ENCODE results near the gene PLAC1.
A peak's percentile ranks its signal among the peaks of the same experiment; 100 is the strongest.

Gene PLAC1

DNA sequence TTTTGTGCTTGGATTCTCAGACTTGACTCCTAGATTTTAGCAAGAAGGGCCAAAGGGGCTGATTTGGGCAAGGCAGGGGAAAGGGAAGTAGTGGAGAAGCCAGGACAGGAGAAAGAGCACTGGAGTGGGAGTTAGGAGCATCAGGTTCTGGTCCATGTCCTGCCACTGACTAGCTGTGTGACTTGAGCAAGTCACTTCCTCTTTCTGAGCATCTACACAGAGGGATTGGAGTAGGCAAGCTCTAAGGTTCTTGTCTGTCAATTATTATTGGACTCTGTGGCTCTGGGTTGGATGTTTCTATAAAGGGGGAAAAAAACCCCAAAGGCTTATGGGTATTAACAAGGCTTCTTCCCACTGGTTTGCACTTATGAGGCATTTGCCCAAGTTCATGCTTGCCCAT, 24.4 kb downstream of the PLAC1 start:
- no peak overlapping the region for H3K9ac ChIP-seq (ENCODE audit: low read length)
- peaks cover 20% of the 10 kb centered on the region for H3K4me1 ChIP-seq (ENCODE audit: low read length)
- no peaks in the 10 kb centered on the region for H3K79me2 ChIP-seq (ENCODE audit: low read length)
- H3K27ac ChIP-seq (ENCODE audit: low read length), result no peak overlapping the region
- no peak overlapping the region for H2AFZ ChIP-seq (ENCODE audit: low read depth, low read length)
- no peaks in the 10 kb centered on the region for H3K9me3 ChIP-seq (ENCODE audit: insufficient read depth, low read length)
- no peaks in the 10 kb centered on the region for H3K36me3 ChIP-seq (replicated peaks; ENCODE audit: low read depth, low read length)
- TF ChIP-seq EZH2phosphoT487 (IDR thresholded peaks at IDR 0.05; ENCODE audit: low read depth) (no peak), CTCF (IDR thresholded peaks at IDR 0.05; ENCODE audit: low read depth, low read length) (no peak)
- no peak overlapping the region for H3K4me3 ChIP-seq (ENCODE audit: low read length)
- H4K20me1 ChIP-seq (ENCODE audit: insufficient read depth, low read length), result no peaks in the 10 kb centered on the region
- H3K27me3 ChIP-seq (ENCODE audit: low read depth, low read length), result no peaks in the 10 kb centered on the region
- peak overlapping the region; percentile 34; the same call in 1 of the 2 replicates for H3K4me2 ChIP-seq (ENCODE audit: low read length)

- Histone ChIP-seq H3K4me2 (ENCODE audit: low read length) (no peak overlapping the region), H3K79me2 (ENCODE audit: low read length) (no peaks in the 10 kb centered on the region), H3K27me3 (ENCODE audit: low read depth, low read length) (no peaks in the 10 kb centered on the region), H3K4me3 (ENCODE audit: low read length) (no peak overlapping the region), H3K9ac (ENCODE audit: low read length) (no peak overlapping the region), H3K27ac (ENCODE audit: low read length) (no peak overlapping the region), H3K4me1 (ENCODE audit: low read length) (peaks cover 20% of the 10 kb centered on the region), H2AFZ (ENCODE audit: low read depth, low read length) (no peak overlapping the region), H3K36me3 (replicated peaks; ENCODE audit: low read depth, low read length) (no peaks in the 10 kb centered on the region), H4K20me1 (ENCODE audit: insufficient read depth, low read length) (no peaks in the 10 kb centered on the region), H3K9me3 (ENCODE audit: insufficient read depth, low read length) (no peaks in the 10 kb centered on the region)
- no peak for TF ChIP-seq EZH2phosphoT487 (IDR thresholded peaks at IDR 0.05; ENCODE audit: low read depth)
- no peak for TF ChIP-seq CTCF (IDR thresholded peaks at IDR 0.05; ENCODE audit: low read depth, low read length)
Observed at GRCh38 chrX:134633394-134633793, 24.9 kb downstream of the PLAC1 start.

GRCh38 chrX:134632355-134632754, 25.9 kb downstream of the PLAC1 start:
- H3K36me3 ChIP-seq (replicated peaks; ENCODE audit: low read depth, low read length), result no peaks in the 10 kb centered on the region
- H2AFZ ChIP-seq (ENCODE audit: low read depth, low read length), result no peak overlapping the region
- H3K4me2 ChIP-seq (ENCODE audit: low read length), result no peak overlapping the region
- H3K4me1 ChIP-seq (ENCODE audit: low read length), result peaks cover 20% of the 10 kb centered on the region
- no peaks in the 10 kb centered on the region for H3K79me2 ChIP-seq (ENCODE audit: low read length)
- no peaks in the 10 kb centered on the region for H3K9me3 ChIP-seq (ENCODE audit: insufficient read depth, low read length)
- no peaks in the 10 kb centered on the region for H4K20me1 ChIP-seq (ENCODE audit: insufficient read depth, low read length)
- no peaks in the 10 kb centered on the region for H3K27me3 ChIP-seq (ENCODE audit: low read depth, low read length)
- no peak overlapping the region for H3K9ac ChIP-seq (ENCODE audit: low read length)
- TF ChIP-seq EZH2phosphoT487 (IDR thresholded peaks at IDR 0.05; ENCODE audit: low read depth), result no peak
- TF ChIP-seq CTCF (IDR thresholded peaks at IDR 0.05; ENCODE audit: low read depth, low read length), result no peak
- H3K27ac ChIP-seq (ENCODE audit: low read length), result no peak overlapping the region
- H3K4me3 ChIP-seq (ENCODE audit: low read length), result no peak overlapping the region

DNA sequence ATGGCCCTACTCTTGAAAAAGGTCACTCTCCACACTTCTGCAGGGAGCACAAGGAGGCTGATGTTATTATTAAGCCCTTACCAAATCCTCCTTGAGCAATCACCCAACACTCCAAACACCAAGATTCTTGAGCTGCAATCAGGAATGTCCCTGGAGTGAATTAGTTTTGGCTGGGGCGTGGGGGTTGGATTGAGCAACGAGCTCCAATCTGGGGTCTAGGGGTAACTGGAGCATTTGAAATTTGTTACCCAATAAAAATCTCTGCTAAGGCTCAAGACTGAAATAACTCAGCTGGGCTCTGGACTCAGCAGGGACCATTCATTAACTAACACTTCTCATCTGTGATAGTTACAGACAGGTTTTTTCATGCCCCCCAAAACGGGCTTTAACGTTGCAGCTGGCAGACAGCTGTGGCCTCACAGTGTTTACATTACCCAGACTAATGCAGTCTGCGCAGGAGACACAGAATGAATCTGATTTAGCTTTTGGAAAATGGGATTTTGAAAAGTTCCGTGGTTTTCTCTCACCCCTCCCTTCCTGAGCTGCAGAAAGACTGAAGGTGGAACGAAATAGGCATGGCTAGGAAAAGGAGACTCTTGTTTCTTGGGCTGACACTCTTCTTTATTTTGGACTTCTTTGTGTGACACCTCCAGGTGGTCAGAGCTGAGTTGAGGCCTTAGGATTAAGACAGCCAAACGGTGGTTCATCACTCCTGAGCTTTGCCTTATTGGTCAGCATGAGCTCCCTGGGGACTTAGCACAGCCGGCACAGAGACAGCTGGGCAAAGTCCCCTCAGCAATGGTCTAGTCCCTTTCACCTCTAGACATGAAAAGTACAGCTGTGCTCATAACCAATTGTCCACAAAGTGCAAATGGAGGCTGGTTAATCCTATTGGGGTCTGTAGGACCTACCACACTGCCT, 26.6 kb downstream of the PLAC1 start:
- H3K9ac ChIP-seq (ENCODE audit: low read length), result no peak overlapping the region
- TF ChIP-seq EZH2phosphoT487 (IDR thresholded peaks at IDR 0.05; ENCODE audit: low read depth) (no peak), CTCF (IDR thresholded peaks at IDR 0.05; ENCODE audit: low read depth, low read length) (no peak)
- H4K20me1 ChIP-seq (ENCODE audit: insufficient read depth, low read length), result no peaks in the 10 kb centered on the region
- H3K27ac ChIP-seq (ENCODE audit: low read length), result no peak overlapping the region
- no peaks in the 10 kb centered on the region for H3K27me3 ChIP-seq (ENCODE audit: low read depth, low read length)
- no peaks in the 10 kb centered on the region for H3K79me2 ChIP-seq (ENCODE audit: low read length)
- H3K4me1 ChIP-seq (ENCODE audit: low read length), result peaks cover 20% of the 10 kb centered on the region
- H3K36me3 ChIP-seq (replicated peaks; ENCODE audit: low read depth, low read length), result no peaks in the 10 kb centered on the region
- H3K4me3 ChIP-seq (ENCODE audit: low read length), result no peak overlapping the region
- H2AFZ ChIP-seq (ENCODE audit: low read depth, low read length), result no peak overlapping the region
- no peak overlapping the region for H3K4me2 ChIP-seq (ENCODE audit: low read length)
- no peaks in the 10 kb centered on the region for H3K9me3 ChIP-seq (ENCODE audit: insufficient read depth, low read length)

Data from OCI-LY3 (cell line).